Measurements from ENCODE around the gene MPI.
A peak's percentile ranks its signal among the peaks of the same experiment; 100 is the strongest.
"Not testable (repeated sequence)": the region's sequence is repeated elsewhere in the genome, so short reads cannot be mapped to it uniquely, and the experiment has no call there.

Gene MPI

GRCh38 chr15:74863239-74864056 is 26.4 kb upstream of the MPI start:
- DNase-seq: no peak

- DNase-seq: no peak
Measured at GRCh38 chr15:74864296-74864695, 25.5 kb upstream of the MPI start.

GRCh38 chr15:74865316-74865715 is 24.5 kb upstream of the MPI start:
- DNase-seq: no peak

GRCh38 chr15:74866090-74866489 is 23.8 kb upstream of the MPI start:
- DNase-seq: no peak

GRCh38 chr15:74867466-74868038 is 22.3 kb upstream of the MPI start:
- no peak for DNase-seq

- no peak for DNase-seq
Measured at GRCh38 chr15:74868059-74868458, 21.8 kb upstream of the MPI start.

GRCh38 chr15:74869372-74869725 is 20.5 kb upstream of the MPI start:
- DNase-seq: no peak

GRCh38 chr15:74869726-74870407 is 20.0 kb upstream of the MPI start:
- DNase-seq: no peak

GRCh38 chr15:74870436-74871215 is 19.2 kb upstream of the MPI start:
- no peak for DNase-seq

GRCh38 chr15:74872702-74873035 is 17.2 kb upstream of the MPI start:
- DNase-seq: no peak

GRCh38 chr15:74873036-74873755 is 16.6 kb upstream of the MPI start, which contains the start of gene SCAMP2:
Gene SCAMP2 (minus strand): TSS chr15:74873365. CDS start chr15:74873255, 110 bp downstream.
- peak; percentile 82 to 84 for DNase-seq

- no peak for DNase-seq
Measured at GRCh38 chr15:74873756-74874424, 16.0 kb upstream of the MPI start.

- no peak for DNase-seq
Measured at GRCh38 chr15:74878273-74878672, 11.6 kb upstream of the MPI start.

- DNase-seq: no peak
Measured at GRCh38 chr15:74882528-74882927, 7.3 kb upstream of the MPI start.

- no peak for DNase-seq
Measured at GRCh38 chr15:74884428-74885223, 5.2 kb upstream of the MPI start.

GRCh38 chr15:74885461-74885860 is 4.4 kb upstream of the MPI start:
- no peak for DNase-seq

- not testable (repeated sequence) for DNase-seq
Measured at GRCh38 chr15:74887537-74888193, 2.2 kb upstream of the MPI start.

GRCh38 chr15:74888716-74889115 is 1.1 kb upstream of the MPI start:
- no peak for DNase-seq

- DNase-seq: no peak
Measured at GRCh38 chr15:74889390-74889882, 406 bp upstream of the MPI start.

- no peak for DNase-seq
Measured at GRCh38 chr15:74890665-74890960, 771 bp downstream of the MPI start.

- DNase-seq: no peak
Measured at GRCh38 chr15:74891469-74891868, 1.6 kb downstream of the MPI start.

All from activated CD4-positive, alpha-beta T cell treated with anti-CD3 and anti-CD28 coated beads, Interleukin-2, amount 50 U/mL, for 4 hours (primary cell).